Measurements from ENCODE around the gene NAA38. TPM values are rescaled to one million over a fixed set of nuclear protein-coding genes. Genes with fewer than 3 reads are reported as not detected.

Gene NAA38
- total RNA-seq, 1 experiment from 2014 or later, result 50.2 TPM

DNA sequence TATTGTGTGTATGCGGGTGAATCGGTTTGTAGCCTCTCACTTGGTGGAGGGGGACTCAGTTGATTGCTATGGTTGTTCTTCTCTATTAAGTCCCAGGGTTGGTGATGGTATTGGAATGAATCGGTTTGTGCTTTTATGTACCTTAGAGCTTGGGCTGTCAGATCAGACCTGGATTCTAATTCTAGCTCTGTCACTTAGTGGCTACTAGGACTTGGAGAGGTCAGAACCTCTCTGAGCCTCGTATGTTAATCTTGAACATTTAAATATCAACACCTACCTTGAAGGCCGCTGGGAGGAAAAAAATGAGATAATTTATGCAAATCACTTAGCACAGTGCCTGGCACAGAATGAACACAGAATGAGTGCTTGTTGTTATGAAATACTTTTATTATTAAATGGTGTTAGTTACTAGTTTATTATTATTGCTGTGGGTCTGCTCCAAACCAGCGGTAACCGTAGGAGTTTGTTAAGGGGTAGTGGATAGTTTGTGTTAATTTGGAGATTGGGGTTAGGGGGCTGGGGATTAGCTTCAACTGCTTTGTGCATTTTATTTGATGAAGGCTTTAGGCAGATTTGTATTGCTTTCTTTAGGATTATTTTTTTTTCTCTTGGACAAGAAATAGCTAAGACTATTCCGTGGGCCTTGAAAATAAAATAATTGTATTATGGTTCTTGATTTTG lies 19.8 kb downstream of the NAA38 start:
- Histone ChIP-seq H2BK5ac (ENCODE audit: insufficient read length, low read length) (no peak overlapping the region), H2BK20ac (ENCODE audit: low read depth, low read length, poor library complexity, severe bottlenecking) (no peak overlapping the region), H3T11ph (ENCODE audit: low read length) (no peak overlapping the region), H4K5ac (ENCODE audit: insufficient read length, low read depth, low read length) (no peak overlapping the region), H3K79me1 (ENCODE audit: insufficient read depth, low read depth, low read length, poor library complexity, severe bottlenecking) (no peaks in the 10 kb centered on the region), H4K8ac (replicated peaks; ENCODE audit: insufficient read length, low read depth, low read length) (no peak overlapping the region), H2BK15ac (ENCODE audit: low read depth, low read length) (no peak overlapping the region), H3K27me3 (ENCODE audit: insufficient read depth, low read length) (peaks cover 33% of the 10 kb centered on the region; the same call in 1 of the 2 replicates), H2AK5ac (ENCODE audit: insufficient read length, low read length) (no peak overlapping the region), H3K9me3 (ENCODE audit: control insufficient read depth, low read depth, low read length) (no peaks in the 10 kb centered on the region), H3K4me2 (ENCODE audit: insufficient read depth, insufficient read length, low read length) (peak overlapping the region; percentile 75), H3K23me2 (ENCODE audit: insufficient read length, low read depth, low read length, poor library complexity, severe bottlenecking) (peaks cover 39% of the 10 kb centered on the region), H3K79me2 (ENCODE audit: insufficient read depth, low read length) (no peaks in the 10 kb centered on the region), H3K4ac (ENCODE audit: low read depth, low read length) (no peak overlapping the region), H3K4me1 (ENCODE audit: insufficient read depth, low read length) (peaks cover 2% of the 10 kb centered on the region; the same call in 1 of the 2 replicates), H4K91ac (ENCODE audit: insufficient read length, low read depth, low read length) (no peak overlapping the region), H2AFZ (ENCODE audit: low read length) (no peak overlapping the region), H3K9ac (ENCODE audit: extremely low read depth, insufficient read length, low read length) (no peak overlapping the region), H4K20me1 (ENCODE audit: control insufficient read depth, insufficient read depth, insufficient read length) (no peaks in the 10 kb centered on the region), H3K27ac (ENCODE audit: insufficient read length, low read depth, low read length) (no peak overlapping the region), H2BK12ac (ENCODE audit: insufficient read length, low read depth, low read length) (no peak overlapping the region), H3K23ac (ENCODE audit: insufficient read length, low read depth, low read length) (no peak overlapping the region), H3K18ac (ENCODE audit: insufficient read length, low read depth, low read length) (no peak overlapping the region), H3K56ac (ENCODE audit: insufficient read length, low read depth, low read length) (no peak overlapping the region), H3K14ac (ENCODE audit: insufficient read depth, low read length) (no peak overlapping the region), H2BK120ac (ENCODE audit: low read depth, low read length, poor library complexity, severe bottlenecking) (no peak overlapping the region)
- peak overlapping the region; percentile 86 to 89 for H3K4me3 Mint-ChIP-seq
- DNase-seq, result no peak
- no CpG with 5 or more reads among the region's 8 CpGs for WGBS (ENCODE audit: extremely low coverage, insufficient read length, low lambda C conversion rate)
- peaks cover 2 to 11% (median 9%) of the 10 kb centered on the region in 3 experiments; a peak in 5 of 7 replicates for H3K36me3 Mint-ChIP-seq (ENCODE audit: insufficient read depth in 1 of 3, low read depth in 3 of 3)
- H3K4me1 Mint-ChIP-seq, result peaks cover 55 to 56% of the 10 kb centered on the region in 2 experiments
- H3K27ac Mint-ChIP-seq, result peak overlapping the region in 2 of 3 experiments; percentile 85 to 93; a peak in 5 of 7 replicates
- TF ChIP-seq, protein P1, sequence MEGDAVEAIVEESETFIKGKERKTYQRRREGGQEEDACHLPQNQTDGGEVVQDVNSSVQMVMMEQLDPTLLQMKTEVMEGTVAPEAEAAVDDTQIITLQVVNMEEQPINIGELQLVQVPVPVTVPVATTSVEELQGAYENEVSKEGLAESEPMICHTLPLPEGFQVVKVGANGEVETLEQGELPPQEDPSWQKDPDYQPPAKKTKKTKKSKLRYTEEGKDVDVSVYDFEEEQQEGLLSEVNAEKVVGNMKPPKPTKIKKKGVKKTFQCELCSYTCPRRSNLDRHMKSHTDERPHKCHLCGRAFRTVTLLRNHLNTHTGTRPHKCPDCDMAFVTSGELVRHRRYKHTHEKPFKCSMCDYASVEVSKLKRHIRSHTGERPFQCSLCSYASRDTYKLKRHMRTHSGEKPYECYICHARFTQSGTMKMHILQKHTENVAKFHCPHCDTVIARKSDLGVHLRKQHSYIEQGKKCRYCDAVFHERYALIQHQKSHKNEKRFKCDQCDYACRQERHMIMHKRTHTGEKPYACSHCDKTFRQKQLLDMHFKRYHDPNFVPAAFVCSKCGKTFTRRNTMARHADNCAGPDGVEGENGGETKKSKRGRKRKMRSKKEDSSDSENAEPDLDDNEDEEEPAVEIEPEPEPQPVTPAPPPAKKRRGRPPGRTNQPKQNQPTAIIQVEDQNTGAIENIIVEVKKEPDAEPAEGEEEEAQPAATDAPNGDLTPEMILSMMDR (conservative IDR thresholded peaks at IDR 0.05), result no peak
- no peaks in the 10 kb centered on the region for H3K9me3 Mint-ChIP-seq
- H3K27me3 Mint-ChIP-seq (ENCODE audit: low read depth), result peaks cover 40% of the 10 kb centered on the region

Measured in H9 (cell line).